ENCODE results near the gene TNNI3K.

Gene TNNI3K

DNA sequence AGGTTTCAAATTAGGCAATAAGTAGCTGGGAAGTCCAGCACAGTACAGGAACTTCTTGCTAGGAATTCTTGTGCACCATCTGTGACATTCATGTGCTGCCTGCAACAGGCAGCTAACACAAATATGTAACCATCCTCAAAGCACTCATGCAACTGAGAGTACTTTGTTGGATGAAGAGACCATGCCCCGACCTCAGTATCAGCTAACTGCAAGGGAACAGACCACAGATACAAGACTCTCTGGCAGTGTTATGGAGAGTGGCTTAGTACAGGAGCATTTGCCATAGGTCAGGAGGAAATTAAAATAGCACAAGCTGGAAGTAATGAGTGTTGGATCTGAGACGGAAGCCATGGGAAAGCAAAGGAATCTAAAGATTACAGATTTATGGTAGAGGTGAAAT lies 153.7 kb downstream of the TNNI3K start:
- no peak for TF ChIP-seq CTCF (IDR thresholded peaks at IDR 0.05; ENCODE audit: low read depth, low read length)
- no peak for DNase-seq (ENCODE audit: extremely low read depth, low read depth)

DNA sequence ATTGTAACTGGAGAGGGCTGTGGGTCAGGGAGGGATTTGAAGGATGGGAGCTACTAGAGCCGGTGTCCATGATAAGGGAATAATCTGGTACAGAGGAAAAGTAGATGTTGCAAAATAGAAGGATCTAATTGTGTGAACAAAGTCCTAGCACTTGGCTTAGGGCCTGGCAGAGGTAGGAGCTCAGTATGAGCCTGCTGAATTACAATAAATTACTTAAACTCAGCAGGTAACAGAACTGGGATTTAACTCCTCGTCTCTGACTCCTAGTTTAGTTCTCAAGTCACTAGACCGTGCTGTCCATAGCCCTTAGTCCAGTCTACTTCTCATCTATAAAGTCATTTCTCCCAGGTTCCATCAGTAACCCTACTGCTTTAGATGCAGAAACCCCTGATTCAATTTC lies 157.0 kb downstream of the TNNI3K start:
- no peak for TF ChIP-seq CTCF (IDR thresholded peaks at IDR 0.05; ENCODE audit: low read depth, low read length)
- no peak for DNase-seq (ENCODE audit: extremely low read depth, low read depth)

- no peak for DNase-seq (ENCODE audit: extremely low read depth, low read depth)
- no peak for TF ChIP-seq CTCF (IDR thresholded peaks at IDR 0.05; ENCODE audit: low read depth, low read length)
Observed at GRCh38 chr1:74392840-74393239, 157.7 kb downstream of the TNNI3K start.

DNA sequence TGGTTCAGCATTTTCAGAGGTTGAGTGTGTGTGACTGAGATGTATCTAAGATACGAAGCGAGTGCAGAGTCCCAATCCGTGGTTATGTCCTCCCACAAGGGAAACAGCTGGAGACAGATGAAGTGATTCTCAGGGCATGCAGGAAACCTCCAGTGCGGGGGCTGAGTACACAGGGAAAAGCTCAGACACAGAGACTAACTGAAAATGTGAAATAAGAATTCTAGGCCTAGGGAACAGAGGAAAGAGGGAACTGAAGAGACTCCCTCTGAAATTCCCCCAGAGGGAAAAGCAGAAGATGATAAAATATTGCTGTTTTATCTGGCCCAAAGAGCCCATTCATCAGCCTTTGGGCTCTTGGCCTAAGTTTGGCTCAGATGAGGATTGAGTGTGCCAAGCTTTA lies 160.4 kb downstream of the TNNI3K start:
- no peak for TF ChIP-seq CTCF (IDR thresholded peaks at IDR 0.05; ENCODE audit: low read depth, low read length)
- no peak for DNase-seq (ENCODE audit: extremely low read depth, low read depth)

GRCh38 chr1:74396462-74396861 lies 161.3 kb downstream of the TNNI3K start:
- no peak for TF ChIP-seq CTCF (IDR thresholded peaks at IDR 0.05; ENCODE audit: low read depth, low read length)
- DNase-seq (ENCODE audit: extremely low read depth, low read depth): no peak

DNA sequence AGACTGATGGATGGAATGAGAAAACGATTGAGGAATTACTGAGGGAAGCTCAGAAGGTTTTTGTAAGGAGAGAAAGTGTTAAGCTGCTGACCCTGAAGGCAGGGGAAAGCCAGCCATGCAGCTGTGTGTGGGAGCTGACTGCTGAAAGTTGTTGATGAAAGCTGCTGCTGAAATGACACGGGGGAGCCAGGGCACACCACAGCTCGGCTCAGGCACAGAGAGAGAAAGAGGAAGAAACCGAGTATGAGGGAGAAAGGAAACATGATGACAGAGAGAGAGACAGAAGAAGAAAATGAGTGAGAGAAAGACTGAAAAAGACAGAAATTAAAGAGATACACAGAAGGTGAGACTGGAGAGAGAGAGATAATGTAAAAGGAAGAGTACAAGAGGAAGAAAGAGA lies 161.7 kb downstream of the TNNI3K start:
- no peak for TF ChIP-seq CTCF (IDR thresholded peaks at IDR 0.05; ENCODE audit: low read depth, low read length)
- DNase-seq (ENCODE audit: extremely low read depth, low read depth): no peak

- TF ChIP-seq CTCF (IDR thresholded peaks at IDR 0.05; ENCODE audit: low read depth, low read length): no peak
- DNase-seq (ENCODE audit: extremely low read depth, low read depth): no peak
Observed at GRCh38 chr1:74399249-74399648, 164.1 kb downstream of the TNNI3K start.

Data from AG09319 (cell line).